Upper lobe of left lung (tissue), 4 donors: ENCODE measurements around the gene SLC9C2.

Source experiments
- CTCF ChIP-seq, 6 experiments: fragments of 450-650 bp in 4 of 6; fragments of 200-600 bp in 2 of 6; sonication (generic) in 2 of 6; IDR thresholded peaks; one replicate each; pipeline ENCODE4 v1.5.1; 2016 to 2019; ENCODE audit warnings: antibody characterized with exemption in 6 of 6
- EP300 ChIP-seq, 4 donors: sonication (generic); formaldehyde crosslinking; IDR thresholded peaks; one replicate each; pipeline ENCODE4 v1.5.1; 2017; ENCODE audit warnings: antibody characterized with exemption in 4 of 4, control low read depth in 2 of 4
- POLR2A ChIP-seq, 4 donors: fragments of 450-650 bp; IDR thresholded peaks; one replicate each; pipeline ENCODE4 v1.5.1; 2016 to 2017; ENCODE audit warnings: antibody characterized with exemption in 4 of 4, mild to moderate bottlenecking in 2 of 4
- POLR2AphosphoS5 ChIP-seq, 2 donors: sonication (generic); formaldehyde crosslinking; IDR thresholded peaks; one replicate each; pipeline ENCODE4 v1.5.1; 2017; ENCODE audit warnings: antibody characterized with exemption in 2 of 2

GRCh38 chr1:173596097-173596825 lies 6.6 kb downstream of the SLC9C2 start:
- no peak for TF ChIP-seq POLR2A (IDR thresholded peaks at IDR 0.05)
- TF ChIP-seq CTCF (IDR thresholded peaks at IDR 0.05): no peak
- TF ChIP-seq EP300 (IDR thresholded peaks at IDR 0.05): no peak
- TF ChIP-seq POLR2AphosphoS5 (IDR thresholded peaks at IDR 0.05): no peak
